NCI-H2171 treated with DMSO at 0.1 percent for 48 hours (cell line): ENCODE measurements around the gene USH2A.
"Not testable (repeated sequence)": the region's sequence is repeated elsewhere in the genome, so short reads cannot be mapped to it uniquely, and the experiment has no call there.

Experiments used
- DNase-seq: peaks from one replicate; lab custom pipeline; 2025; lab: John Stamatoyannopoulos, UW

The USH2A gene

GRCh38 chr1:216046336-216046735, 376.9 kb downstream of the USH2A start:
- DNase-seq: no peak

DNA sequence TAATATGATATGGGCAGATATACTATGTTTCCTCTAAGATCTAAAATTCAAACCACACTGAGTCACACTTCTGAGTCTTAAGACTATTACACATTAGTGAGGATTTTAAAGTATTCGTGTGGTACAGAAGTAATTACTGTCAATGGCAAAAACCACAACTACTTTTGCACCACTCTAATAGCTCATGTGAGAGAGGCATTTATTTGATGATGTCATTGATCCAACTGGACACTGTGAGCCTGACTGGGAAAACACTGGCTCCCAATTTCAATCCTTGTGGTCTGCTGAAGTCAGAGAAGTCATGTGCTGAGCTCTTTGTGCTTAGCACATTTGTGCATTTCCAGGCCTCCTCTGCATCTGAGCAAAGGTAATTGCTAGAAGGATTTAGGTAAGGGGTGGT, 377.8 kb downstream of the USH2A start:
- DNase-seq: no peak

GRCh38 chr1:216044538-216044937, 378.7 kb downstream of the USH2A start:
- no peak for DNase-seq

GRCh38 chr1:216034506-216034905, 388.7 kb downstream of the USH2A start:
- DNase-seq: no peak

- no peak for DNase-seq
Measured at GRCh38 chr1:216032961-216033614, 390.2 kb downstream of the USH2A start.

- no peak for DNase-seq
Measured at GRCh38 chr1:216032284-216032683, 391.0 kb downstream of the USH2A start.

DNA sequence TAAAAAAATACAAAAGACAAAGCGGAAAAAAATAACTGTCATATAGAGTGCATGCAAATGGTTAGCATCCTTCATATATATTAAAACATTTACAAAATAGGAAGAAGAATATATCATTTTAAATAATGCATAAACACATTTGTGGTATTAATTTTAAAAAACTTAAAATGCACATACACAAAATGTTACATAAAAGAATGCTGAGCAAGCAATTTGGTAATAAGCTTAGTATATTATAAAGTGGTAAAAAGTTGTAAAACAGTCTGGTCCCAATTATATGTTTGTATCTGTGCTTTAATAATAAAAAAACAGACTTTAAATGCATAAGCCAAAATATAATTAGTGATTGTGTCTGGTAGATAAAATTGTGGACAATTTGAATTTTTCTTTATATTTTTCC, 394.6 kb downstream of the USH2A start:
- no peak for DNase-seq

GRCh38 chr1:216024546-216024945, 398.7 kb downstream of the USH2A start:
- DNase-seq: no peak

DNA sequence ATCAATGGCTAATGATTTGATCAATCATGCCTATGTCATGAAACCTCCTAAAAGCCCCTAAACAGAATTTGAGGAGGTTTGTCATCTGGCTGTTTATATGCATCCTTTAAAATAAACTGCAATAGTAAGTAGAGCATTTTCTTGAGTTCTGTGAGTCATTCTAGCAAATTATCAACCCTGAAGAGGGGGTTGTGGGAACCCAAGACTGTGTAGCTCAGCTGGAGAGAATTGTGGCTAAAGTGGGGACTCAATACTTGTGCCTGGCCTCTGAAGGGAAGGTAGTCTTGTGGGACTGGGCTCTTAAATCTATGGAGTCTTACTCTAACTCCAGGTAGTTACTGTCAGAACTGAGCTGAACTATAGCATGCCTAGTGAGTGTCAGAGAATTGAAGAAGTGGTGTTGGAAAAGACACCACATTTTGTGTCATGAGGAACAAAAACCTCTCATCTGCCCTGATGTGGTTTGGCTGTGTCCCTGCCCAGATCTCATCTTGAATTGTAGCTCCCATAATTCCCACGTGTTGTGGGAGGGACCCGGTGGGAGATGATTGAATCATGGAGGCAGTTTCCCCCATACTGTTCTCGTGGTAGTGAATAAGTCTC, 402.4 kb downstream of the USH2A start:
- DNase-seq: no peak

DNA sequence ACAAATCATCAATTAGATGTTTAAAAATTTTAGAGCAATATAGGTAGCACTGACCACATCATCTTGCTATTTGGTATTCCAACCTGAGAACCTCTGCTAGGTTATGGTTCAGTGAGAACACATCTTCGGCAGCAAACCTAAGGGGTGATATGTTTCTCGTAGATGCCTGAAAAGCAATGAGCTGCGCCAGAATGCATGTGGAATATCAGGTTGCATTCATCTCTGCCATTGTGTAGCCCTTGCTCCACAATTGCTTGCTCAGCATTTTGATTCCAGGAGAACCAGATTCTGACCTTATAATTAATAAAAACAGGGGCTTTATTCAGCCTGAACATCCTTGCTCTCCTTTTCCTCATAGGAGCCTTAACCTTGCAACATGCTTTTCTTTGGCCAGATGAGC, 408.1 kb downstream of the USH2A start:
- no peak for DNase-seq

DNA sequence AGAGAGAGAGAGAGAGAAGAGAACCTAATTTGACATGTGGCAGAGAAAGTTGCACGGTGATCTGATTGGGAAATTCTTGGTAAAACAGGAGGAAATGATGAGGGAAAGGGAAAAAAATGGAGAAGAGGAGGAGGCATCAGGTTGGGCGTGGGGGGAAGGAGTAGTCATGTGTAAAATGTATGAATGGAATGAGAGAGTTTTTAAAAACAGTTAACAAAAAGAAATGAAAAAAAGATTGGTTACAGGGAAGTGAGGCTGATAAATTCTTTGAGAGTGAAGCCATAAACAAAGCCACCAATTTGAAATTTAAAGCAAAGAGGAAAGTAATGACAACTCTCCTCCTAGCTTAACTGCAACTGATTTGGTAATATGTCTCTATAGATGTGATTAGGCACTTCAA, 409.2 kb downstream of the USH2A start:
- no peak for DNase-seq

DNA sequence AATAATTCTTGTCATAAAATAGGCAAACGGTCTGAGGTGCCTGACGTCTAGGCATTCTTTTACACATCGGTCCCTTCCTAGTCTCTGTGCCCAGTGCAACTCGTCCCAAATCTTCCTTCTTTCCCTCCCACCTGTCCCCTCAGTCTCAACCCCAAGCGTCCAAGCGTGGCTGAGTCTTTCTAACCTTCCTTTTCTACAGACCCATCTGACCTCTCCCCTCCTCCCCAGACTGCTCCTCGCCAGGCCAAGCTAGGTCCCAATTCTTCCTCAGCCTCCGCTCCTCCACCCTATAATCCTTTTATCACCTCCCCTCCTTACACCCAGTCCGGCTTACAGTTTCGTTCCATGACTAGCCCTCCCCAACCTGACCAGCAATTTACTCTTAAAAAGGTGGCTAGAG, 413.8 kb downstream of the USH2A start:
- not testable (repeated sequence) for DNase-seq

DNA sequence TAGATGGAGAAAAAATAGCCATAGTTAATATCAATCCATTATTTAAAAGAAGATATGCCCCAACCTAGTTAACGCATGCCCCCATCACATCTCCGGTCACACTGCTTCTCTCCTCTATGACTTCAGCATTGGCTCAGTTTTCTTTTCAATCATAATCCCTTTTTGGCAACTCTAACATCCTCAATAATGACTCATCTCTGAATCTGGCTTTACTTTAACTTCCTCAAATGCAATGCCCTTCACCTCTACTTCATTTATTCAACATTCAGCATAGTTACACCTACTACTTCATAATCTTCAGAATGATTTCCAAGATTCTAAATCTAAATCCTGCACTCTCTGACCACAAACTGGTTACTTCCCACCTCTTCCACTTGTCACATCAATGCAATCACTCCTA, 417.3 kb downstream of the USH2A start:
- DNase-seq: no peak

GRCh38 chr1:215992620-215993019, 430.6 kb downstream of the USH2A start:
- peak; percentile 46 for DNase-seq

DNA sequence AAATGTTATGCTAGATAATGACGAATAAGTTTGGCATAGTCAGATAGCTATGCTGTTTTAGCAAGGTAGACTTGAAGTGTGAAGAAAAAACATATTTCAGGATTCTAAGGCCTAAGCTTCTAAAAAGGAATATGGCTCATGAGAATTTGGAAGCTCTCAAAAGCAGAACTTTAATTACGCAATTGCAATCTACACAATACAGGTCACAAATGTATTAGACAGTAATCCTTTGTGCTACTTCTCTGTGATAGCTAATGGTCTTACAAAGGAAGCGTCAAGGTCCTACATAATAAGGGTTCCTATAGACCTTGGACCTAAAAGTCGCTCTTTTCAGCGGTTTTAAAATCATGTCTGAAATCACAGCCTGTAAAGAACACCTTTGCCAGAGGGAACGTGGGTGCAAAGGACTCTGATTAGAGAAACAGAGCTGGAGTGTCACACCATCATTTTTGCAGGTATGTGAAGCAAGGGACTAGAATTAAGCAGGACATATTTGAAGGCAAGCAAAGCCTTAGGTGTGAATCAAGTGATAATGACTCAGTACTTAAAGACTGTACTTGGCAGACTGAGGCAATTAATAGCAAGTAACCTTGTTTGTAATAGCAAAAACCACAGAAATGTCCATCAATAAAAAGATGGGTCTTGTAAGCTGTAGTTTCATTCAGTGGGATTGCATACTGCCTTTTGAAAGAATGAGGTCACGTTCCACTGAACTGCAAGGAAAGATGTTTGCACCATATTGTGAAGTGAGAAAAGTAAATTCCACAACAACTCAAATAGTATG, 436.0 kb downstream of the USH2A start:
- no peak for DNase-seq

DNA sequence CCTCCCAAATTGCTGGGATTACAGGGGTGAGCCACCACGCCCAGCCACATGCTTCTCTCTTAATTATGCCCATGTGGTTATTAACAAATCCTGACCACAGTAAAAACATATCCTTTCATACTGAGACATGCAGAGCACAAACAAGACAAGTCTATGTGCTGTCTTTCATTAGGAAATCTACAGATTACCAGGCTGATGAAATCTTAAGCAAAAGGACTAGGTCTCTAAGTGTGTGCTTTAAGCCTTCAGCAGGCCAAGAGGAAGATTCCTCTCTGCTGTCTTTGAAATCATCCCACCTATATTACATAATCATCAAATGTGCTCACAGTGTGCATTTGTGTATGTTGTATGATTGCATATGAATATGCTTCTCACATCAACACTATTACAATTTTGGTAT, 436.8 kb downstream of the USH2A start:
- no peak for DNase-seq

GRCh38 chr1:215983680-215984079, 439.6 kb downstream of the USH2A start:
- DNase-seq: no peak

DNA sequence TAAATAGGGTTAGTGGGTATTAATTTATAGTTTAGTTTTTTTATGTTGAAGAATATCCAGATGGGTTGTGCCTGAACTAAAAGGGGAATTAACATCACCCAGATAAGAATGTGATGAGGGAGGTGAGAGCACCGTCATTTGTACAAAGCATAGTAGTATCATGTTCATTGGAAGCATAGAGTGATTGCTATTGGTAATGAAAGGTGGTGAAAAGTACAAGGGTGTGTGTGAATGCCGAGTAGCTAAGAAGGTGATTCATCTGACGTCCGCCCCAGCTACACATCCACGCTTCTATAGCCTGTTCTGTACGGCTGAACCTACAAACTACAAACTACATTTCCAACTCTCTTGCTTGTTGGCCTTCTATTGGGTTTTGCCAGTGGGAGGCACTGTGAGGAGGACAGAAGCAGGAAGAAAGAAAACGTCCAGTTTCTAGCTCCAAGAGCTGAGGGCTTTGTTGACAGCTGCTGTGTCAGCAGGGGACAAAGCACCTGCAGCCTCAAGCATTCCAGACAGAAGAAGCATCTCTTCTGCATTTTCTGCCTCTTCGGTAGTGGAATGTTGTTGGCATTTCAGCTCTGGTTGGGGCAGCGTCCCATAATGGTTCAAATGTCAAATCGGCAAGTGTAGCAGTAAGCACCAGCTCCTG, 451.3 kb downstream of the USH2A start:
- DNase-seq: no peak

DNA sequence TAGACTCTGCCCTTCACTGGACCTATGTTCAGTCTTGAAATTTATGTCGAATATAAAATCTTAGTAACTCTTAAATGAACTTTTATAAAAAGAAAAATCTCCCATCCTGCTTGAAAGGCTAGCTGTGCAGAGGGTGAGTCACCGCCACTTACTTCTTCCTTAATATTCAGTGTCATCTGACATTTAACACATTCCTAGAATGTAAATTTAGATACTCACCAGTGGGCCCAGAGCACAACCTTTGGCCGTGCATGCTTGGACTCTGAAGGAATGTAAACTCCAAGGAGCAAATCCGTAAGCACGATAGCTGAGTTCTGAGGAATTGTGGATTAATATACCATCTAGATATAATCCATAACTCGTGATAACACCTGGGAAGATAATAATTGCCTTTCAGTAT, 452.8 kb downstream of the USH2A start:
- no peak for DNase-seq

GRCh38 chr1:215963621-215964020, 459.6 kb downstream of the USH2A start:
- no peak for DNase-seq

- DNase-seq: no peak
Measured at GRCh38 chr1:215963040-215963439, 460.2 kb downstream of the USH2A start.

DNA sequence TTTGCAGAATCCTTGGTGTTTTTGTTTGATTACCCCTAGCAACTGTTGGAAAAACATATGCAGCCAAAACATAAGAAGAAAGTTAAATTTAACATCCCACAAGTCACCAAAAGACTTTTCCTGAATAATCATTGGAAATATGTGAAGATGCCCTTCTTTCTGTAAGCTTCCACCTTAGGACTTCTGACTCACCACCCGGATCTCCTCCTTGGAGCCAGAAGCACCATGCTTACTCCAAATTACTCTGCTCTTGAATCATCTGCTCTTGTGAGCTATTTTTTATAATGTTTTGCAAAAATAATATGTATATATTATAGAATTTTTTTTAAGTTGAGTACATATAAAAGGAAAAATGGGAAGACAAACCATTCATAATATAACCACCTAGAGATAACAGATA, 464.4 kb downstream of the USH2A start:
- DNase-seq: no peak

DNA sequence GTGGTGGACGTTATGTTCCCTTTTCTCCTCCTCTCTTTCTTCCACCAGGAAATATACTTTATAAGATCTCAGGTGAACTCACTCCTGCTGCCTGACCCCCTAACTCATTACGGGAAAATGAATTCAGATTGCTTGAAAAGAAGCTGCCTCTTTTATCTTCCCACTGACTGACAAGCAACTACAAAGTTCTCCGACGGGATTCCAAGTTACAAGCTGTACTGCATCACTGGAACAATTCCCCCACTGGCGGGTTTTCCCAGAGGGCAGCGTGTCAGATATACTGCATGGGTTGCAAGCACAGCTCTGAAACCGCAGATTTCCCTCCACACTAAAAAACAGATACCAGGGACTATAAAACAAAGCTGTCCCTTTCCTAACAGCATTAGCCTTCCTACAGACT, 465.6 kb downstream of the USH2A start:
- no peak for DNase-seq
